ENCODE measurements around the gene ALS2CL. TPM values are rescaled to one million over a fixed set of nuclear protein-coding genes. Genes with fewer than 3 reads are reported as not detected.
A peak's percentile ranks its signal among the peaks of the same experiment; 100 is the strongest.
"Not testable (repeated sequence)": the region's sequence is repeated elsewhere in the genome, so short reads cannot be mapped to it uniquely, and the experiment has no call there.

ALS2CL gene
- total RNA-seq, 4 donors from 2014 or later, result 42.4 to 121 (median 114) TPM

GRCh38 chr3:46706771-46707582 lies 13.5 kb upstream of the ALS2CL start:
- Histone ChIP-seq H3K27ac (no peak overlapping the region), H3K36me3 (no peaks in the 10 kb centered on the region), H3K4me1 (peaks cover 0 to 12% (median 7%) of the 10 kb centered on the region in 3 donors), H3K4me3 (no peak overlapping the region), H3K27me3 (peaks cover 0 to 15% (median 0%) of the 10 kb centered on the region in 4 donors), H3K9me3 (no peaks in the 10 kb centered on the region)
- no peak for DNase-seq
- intact Hi-C loops (cut with DNase I), result loop anchor here (5.0 kb wide), 1 partner anchor 185 kb away; no protein-coding TSS in a partner anchor
- no peak for TF ChIP-seq CTCF (IDR thresholded peaks at IDR 0.05)
- no peak for TF ChIP-seq POLR2A (IDR thresholded peaks at IDR 0.05)
- 77 to 78% methylated on average over 7 to 10 of the region's 13 CpGs for WGBS, 2 donors

- H3K27me3 ChIP-seq, result peaks cover 0 to 25% (median 0%) of the 10 kb centered on the region in 4 donors
- no peak overlapping the region for H3K27ac ChIP-seq
- peaks cover 6 to 23% (median 12%) of the 10 kb centered on the region in 3 donors for H3K4me1 ChIP-seq
- peak in 1 of 6 experiments; percentile 11 for TF ChIP-seq CTCF (IDR thresholded peaks at IDR 0.05)
- no peak for TF ChIP-seq POLR2A (IDR thresholded peaks at IDR 0.05)
- no peaks in the 10 kb centered on the region for H3K36me3 ChIP-seq
- H3K4me3 ChIP-seq, result no peak overlapping the region
- no peak for DNase-seq
- intact Hi-C loops (cut with DNase I), result loop anchor here (5.0 kb wide), 1 partner anchor 186 kb away; no protein-coding TSS in a partner anchor
- no peaks in the 10 kb centered on the region for H3K9me3 ChIP-seq
- WGBS, 2 donors, result 65 to 71% methylated on average over 5 to 13 of the region's 19 CpGs
These were observed 12.5 kb upstream of the ALS2CL start for GRCh38 chr3:46705751-46706552.

GRCh38 chr3:46705022-46705530 lies 11.6 kb upstream of the ALS2CL start:
- no peaks in the 10 kb centered on the region for H3K36me3 ChIP-seq
- WGBS, 2 donors, result 0 to 100% methylated on average over 1 of the region's 4 CpGs
- DNase-seq, result no peak
- TF ChIP-seq POLR2A (IDR thresholded peaks at IDR 0.05), result no peak
- TF ChIP-seq CTCF (IDR thresholded peaks at IDR 0.05), result peak; percentile 90 to 97 (median 96)
- no peaks in the 10 kb centered on the region for H3K9me3 ChIP-seq
- no peak overlapping the region for H3K4me3 ChIP-seq
- H3K4me1 ChIP-seq, result peaks cover 15 to 32% (median 18%) of the 10 kb centered on the region in 3 donors
- intact Hi-C loops (cut with DNase I), result loop anchor here (5.0 kb wide), 1 partner anchor 187 kb away; no protein-coding TSS in a partner anchor
- H3K27ac ChIP-seq, result no peak overlapping the region
- peaks cover 0 to 31% (median 0%) of the 10 kb centered on the region in 4 donors for H3K27me3 ChIP-seq

GRCh38 chr3:46704346-46704745 lies 10.9 kb upstream of the ALS2CL start:
- H3K9me3 ChIP-seq; intact Hi-C loops (cut with DNase I): not testable (repeated sequence)

GRCh38 chr3:46703013-46703520 lies 9.6 kb upstream of the ALS2CL start:
- H3K27ac ChIP-seq, result no peak overlapping the region
- no peak for DNase-seq
- 93% methylated on average over 2 of the region's 4 CpGs; no CpG with 5 or more reads in 1 of the 2 donors for WGBS, 2 donors
- no peak overlapping the region for H3K4me3 ChIP-seq
- peaks cover 15 to 42% (median 19%) of the 10 kb centered on the region in 3 donors for H3K4me1 ChIP-seq
- peaks cover 0 to 31% (median 0%) of the 10 kb centered on the region in 4 donors for H3K27me3 ChIP-seq
- H3K36me3 ChIP-seq, result no peaks in the 10 kb centered on the region
- H3K9me3 ChIP-seq, result no peaks in the 10 kb centered on the region
- TF ChIP-seq CTCF (IDR thresholded peaks at IDR 0.05), result no peak
- no peak for TF ChIP-seq POLR2A (IDR thresholded peaks at IDR 0.05)
- intact Hi-C loops (cut with DNase I), result no loop called here

More at GRCh38 chr3:46704346-46704745, 10.9 kb upstream of the ALS2CL start:
- Histone ChIP-seq H3K27me3 (peaks cover 0 to 31% (median 0%) of the 10 kb centered on the region in 4 donors), H3K4me1 (peaks cover 15 to 39% (median 19%) of the 10 kb centered on the region in 3 donors)
- not testable (repeated sequence) for H3K36me3 ChIP-seq, H3K27ac ChIP-seq, DNase-seq, H3K4me3 ChIP-seq
- no CpG with 5 or more reads among the region's 7 CpGs for WGBS, 2 donors

Measured in esophagus squamous epithelium (tissue), 5 donors.